Natural killer cell (primary cell): ENCODE measurements around the gene MYCBP2. TPM values are rescaled to one million over a fixed set of nuclear protein-coding genes. Genes with fewer than 3 reads are reported as not detected.

Experiments used
- ATAC-seq, 3 donors: fragments of 150-1000 bp in 2 of 3; fragments of 200-7000 bp in 1 of 3; cut with Tn5 transposase; 1 replicate in 1 of 3; 2 replicates in 2 of 3; pipeline ENCODE4 v1.10.0; 2021; ENCODE audit warnings: mild to moderate bottlenecking in 2 of 3, moderate library complexity in 2 of 3
- DNase-seq, 2 donors: peaks; one replicate each; pipeline versions ENCODE4 v3.0.0 to v3.0.0-alpha.2; 2013 to 2021; ENCODE audit warnings: mixed read lengths in 1 of 2
- H3K27ac ChIP-seq: one replicate; pipeline ENCODE4 v1.5.1; 2013; ENCODE audit warnings: mild to moderate bottlenecking, low read length
- H3K27me3 ChIP-seq: one replicate; pipeline ENCODE4 v1.6.1; 2013; ENCODE audit warnings: low read length; ENCODE audit not compliant: control insufficient read depth, insufficient read depth
- H3K36me3 ChIP-seq: one replicate; pipeline ENCODE4 v1.6.1; 2013; ENCODE audit warnings: low read length; ENCODE audit not compliant: control insufficient read depth, insufficient read depth
- H3K4me1 ChIP-seq: one replicate; pipeline ENCODE4 v1.6.1; 2013; ENCODE audit warnings: low read length; ENCODE audit not compliant: control insufficient read depth, insufficient read depth
- H3K4me3 ChIP-seq: one replicate; pipeline ENCODE4 v1.5.1; 2013; ENCODE audit warnings: low read length
- H3K9me3 ChIP-seq: one replicate; pipeline ENCODE4 v1.6.1; 2013; ENCODE audit warnings: low read length; ENCODE audit not compliant: control insufficient read depth, insufficient read depth
- H3K27ac Mint-ChIP-seq, 2 donors: one replicate each; pipeline ENCODE4 v1.8.0; 2022; ENCODE audit warnings: mild to moderate bottlenecking in 2 of 2, mixed read lengths in 2 of 2, moderate library complexity in 1 of 2
- H3K27me3 Mint-ChIP-seq, 2 donors: one replicate each; pipeline ENCODE4 v1.8.0; 2022; ENCODE audit warnings: low read depth in 2 of 2, mixed read lengths in 2 of 2
- H3K36me3 Mint-ChIP-seq: one replicate; pipeline ENCODE4 v1.8.0; 2022; ENCODE audit warnings: mixed read lengths
- H3K4me1 Mint-ChIP-seq, 2 donors: one replicate each; pipeline ENCODE4 v1.8.0; 2022; ENCODE audit warnings: mixed read lengths in 2 of 2
- H3K4me3 Mint-ChIP-seq: one replicate; pipeline ENCODE4 v1.8.0; 2022; ENCODE audit warnings: mild to moderate bottlenecking, moderate library complexity, mixed read lengths
- H3K9me3 Mint-ChIP-seq, 2 donors: one replicate each; pipeline ENCODE4 v1.8.0; 2022; ENCODE audit warnings: mixed read lengths in 2 of 2
- WGBS: methylation state at CpG from one replicate; pipeline ENCODE4 v1.1.7; 2013; ENCODE audit warnings: missing lambda C conversion rate; ENCODE audit not compliant: insufficient coverage; 5-methylcytosine and 5-hydroxymethylcytosine counted together
- intact Hi-C: fragments of 100-400 bp; cut with micrococcal nuclease; formaldehyde crosslinking; loops from one replicate; pipeline ENCODE4 v1.14.2; 2022
- total RNA-seq, 4 donors: library from RNA; stranded (reverse); fragments of 120-200 nt in 1 of 4; gene quantifications; one replicate each; pipeline versions ENCODE4 v1.2.3 to v1.2.4, GENCODE V29; 2013 to 2022
- TF ChIP-seq, protein P1 (sequence below): fragments of 200-600 bp; IDR thresholded peaks from one replicate; pipeline ENCODE4 v1.8.0; 2022; ENCODE audit warnings: antibody characterized with exemption

MYCBP2 gene
- total RNA-seq, 3 donors from 2014 or later (not counting 1 experiment from before 2014, with no cell fraction given), result 119 to 155 (median 147) TPM

GRCh38 chr13:77309254-77309653, 17.6 kb downstream of the MYCBP2 start:
- Mint-ChIP-seq H3K4me1 (peaks cover 83 to 86% of the 10 kb centered on the region in 2 donors), H3K27me3 (no peaks in the 10 kb centered on the region), H3K9me3 (no peaks in the 10 kb centered on the region), H3K27ac (peak overlapping the region in 1 of 2 donors; percentile 37), H3K4me3 (no peak overlapping the region), H3K36me3 (no peaks in the 10 kb centered on the region)
- DNase-seq (no peak), ATAC-seq (no peak)
- peaks cover 5% of the 10 kb centered on the region for H3K4me1 ChIP-seq
- no peak overlapping the region for H3K27ac ChIP-seq
- H3K36me3 ChIP-seq, result no peaks in the 10 kb centered on the region
- H3K27me3 ChIP-seq, result no peaks in the 10 kb centered on the region
- H3K4me3 ChIP-seq, result no peak overlapping the region
- 59% methylated on average over 2 of the region's 2 CpGs for WGBS
- intact Hi-C loops, result no loop called here
- TF ChIP-seq, protein P1, sequence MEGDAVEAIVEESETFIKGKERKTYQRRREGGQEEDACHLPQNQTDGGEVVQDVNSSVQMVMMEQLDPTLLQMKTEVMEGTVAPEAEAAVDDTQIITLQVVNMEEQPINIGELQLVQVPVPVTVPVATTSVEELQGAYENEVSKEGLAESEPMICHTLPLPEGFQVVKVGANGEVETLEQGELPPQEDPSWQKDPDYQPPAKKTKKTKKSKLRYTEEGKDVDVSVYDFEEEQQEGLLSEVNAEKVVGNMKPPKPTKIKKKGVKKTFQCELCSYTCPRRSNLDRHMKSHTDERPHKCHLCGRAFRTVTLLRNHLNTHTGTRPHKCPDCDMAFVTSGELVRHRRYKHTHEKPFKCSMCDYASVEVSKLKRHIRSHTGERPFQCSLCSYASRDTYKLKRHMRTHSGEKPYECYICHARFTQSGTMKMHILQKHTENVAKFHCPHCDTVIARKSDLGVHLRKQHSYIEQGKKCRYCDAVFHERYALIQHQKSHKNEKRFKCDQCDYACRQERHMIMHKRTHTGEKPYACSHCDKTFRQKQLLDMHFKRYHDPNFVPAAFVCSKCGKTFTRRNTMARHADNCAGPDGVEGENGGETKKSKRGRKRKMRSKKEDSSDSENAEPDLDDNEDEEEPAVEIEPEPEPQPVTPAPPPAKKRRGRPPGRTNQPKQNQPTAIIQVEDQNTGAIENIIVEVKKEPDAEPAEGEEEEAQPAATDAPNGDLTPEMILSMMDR, result no peak
- H3K9me3 ChIP-seq, result no peaks in the 10 kb centered on the region

- ATAC-seq (no peak), DNase-seq (no peak)
- no peaks in the 10 kb centered on the region for H3K9me3 Mint-ChIP-seq
- Histone ChIP-seq H3K4me1 (peaks cover 5% of the 10 kb centered on the region), H3K27ac (no peak overlapping the region), H3K9me3 (no peaks in the 10 kb centered on the region), H3K27me3 (no peaks in the 10 kb centered on the region), H3K36me3 (no peaks in the 10 kb centered on the region), H3K4me3 (no peak overlapping the region)
- TF ChIP-seq, protein P1, result no peak
- peak overlapping the region; percentile 56 to 57 for H3K27ac Mint-ChIP-seq
- H3K27me3 Mint-ChIP-seq, result no peaks in the 10 kb centered on the region
- intact Hi-C loops, result loop anchor here (2.0 kb wide), 1 partner anchor 16 kb away; no protein-coding TSS in a partner anchor
- no peaks in the 10 kb centered on the region for H3K36me3 Mint-ChIP-seq
- peak overlapping the region; percentile 29 for H3K4me3 Mint-ChIP-seq
- H3K4me1 Mint-ChIP-seq, result peaks cover 80 to 85% of the 10 kb centered on the region in 2 donors
These were observed 20.4 kb downstream of the MYCBP2 start for GRCh38 chr13:77306458-77306857.

DNA sequence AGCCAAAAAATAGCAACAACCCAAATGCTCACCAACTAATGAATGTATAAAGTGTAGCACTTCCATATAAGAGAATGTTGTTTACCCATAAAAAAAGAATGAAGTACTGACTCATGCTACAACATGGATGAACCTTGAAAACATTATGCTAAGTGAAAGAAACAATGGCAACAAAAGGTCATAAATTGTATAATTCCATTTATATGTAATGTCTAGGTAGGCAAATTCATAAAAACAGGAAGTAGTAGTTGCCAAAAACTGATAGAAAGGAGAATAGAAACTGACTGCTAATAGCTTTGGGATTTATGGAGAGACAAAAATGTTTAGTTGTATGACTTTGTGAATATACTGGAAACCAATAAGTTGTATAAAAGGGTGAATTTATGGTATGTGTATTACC, 21.6 kb downstream of the MYCBP2 start:
- no peaks in the 10 kb centered on the region for H3K27me3 Mint-ChIP-seq
- Histone ChIP-seq H3K9me3 (no peaks in the 10 kb centered on the region), H3K4me1 (peaks cover 8% of the 10 kb centered on the region), H3K27me3 (no peaks in the 10 kb centered on the region), H3K27ac (no peak overlapping the region), H3K36me3 (no peaks in the 10 kb centered on the region), H3K4me3 (no peak overlapping the region)
- ATAC-seq, result no peak
- peaks cover 77 to 84% of the 10 kb centered on the region in 2 donors for H3K4me1 Mint-ChIP-seq
- TF ChIP-seq, protein P1, result no peak
- H3K36me3 Mint-ChIP-seq, result no peaks in the 10 kb centered on the region
- DNase-seq, result no peak
- H3K9me3 Mint-ChIP-seq, result no peaks in the 10 kb centered on the region
- intact Hi-C loops, result no loop called here
- H3K27ac Mint-ChIP-seq, result peak overlapping the region; percentile 45 to 46
- H3K4me3 Mint-ChIP-seq, result no peak overlapping the region
